Kidney glomerular epithelial cell (primary cell): ENCODE measurements around the gene GAS7.

Experiments used
- DNase-seq: peaks from one replicate; lab custom pipeline; 2025; lab: John Stamatoyannopoulos, UW

GAS7 gene

DNA sequence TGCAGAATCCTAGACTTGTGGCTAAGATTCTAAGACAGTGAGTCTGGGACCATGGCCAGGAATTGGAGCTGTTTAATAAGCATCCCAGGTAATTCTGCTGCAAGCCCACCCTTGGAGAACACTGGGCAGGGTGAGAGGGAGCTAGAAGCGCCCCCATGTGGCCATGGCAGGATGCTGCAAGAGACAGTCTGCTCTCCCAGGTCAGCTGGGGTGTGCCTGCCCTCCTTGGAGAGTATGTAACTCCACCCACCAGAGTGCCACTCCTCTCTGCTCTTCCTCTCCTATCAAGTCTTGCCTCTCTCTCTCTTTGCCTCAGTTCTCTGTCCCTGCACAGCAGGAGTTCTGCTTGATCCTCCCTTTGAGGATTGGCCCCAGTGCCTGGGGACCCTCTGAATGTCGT, 308.3 kb downstream of the GAS7 start:
- no peak for DNase-seq

- DNase-seq, result no peak
Measured at GRCh38 chr17:9887508-9887907, 310.9 kb downstream of the GAS7 start.

- DNase-seq, result no peak
Measured at GRCh38 chr17:9886141-9886930, 312.1 kb downstream of the GAS7 start.

DNA sequence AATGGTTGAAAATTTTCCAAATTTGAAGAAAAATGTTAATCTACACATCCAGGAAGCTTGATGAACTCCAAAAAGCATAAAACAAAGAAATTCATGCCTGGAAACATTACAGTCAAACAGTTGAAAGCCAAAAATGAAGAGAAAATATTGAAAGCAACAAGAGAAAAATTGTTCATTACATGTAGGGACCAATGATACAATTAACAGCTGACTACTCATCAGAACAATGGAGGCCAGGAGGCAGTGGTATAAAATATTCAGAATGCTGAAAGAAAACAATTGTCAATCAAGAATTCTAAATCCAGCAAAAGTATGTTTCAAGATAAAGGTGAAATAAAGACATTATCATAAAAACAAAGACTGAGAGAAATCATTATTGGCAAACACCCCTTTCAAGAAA, 315.0 kb downstream of the GAS7 start:
- DNase-seq, result no peak

- peak; percentile 39 for DNase-seq
Measured at GRCh38 chr17:9880582-9880999, 317.8 kb downstream of the GAS7 start.

- no peak for DNase-seq
Measured at GRCh38 chr17:9878786-9879525, 319.4 kb downstream of the GAS7 start.

- DNase-seq, result no peak
Measured at GRCh38 chr17:9878356-9878755, 320.1 kb downstream of the GAS7 start.

DNA sequence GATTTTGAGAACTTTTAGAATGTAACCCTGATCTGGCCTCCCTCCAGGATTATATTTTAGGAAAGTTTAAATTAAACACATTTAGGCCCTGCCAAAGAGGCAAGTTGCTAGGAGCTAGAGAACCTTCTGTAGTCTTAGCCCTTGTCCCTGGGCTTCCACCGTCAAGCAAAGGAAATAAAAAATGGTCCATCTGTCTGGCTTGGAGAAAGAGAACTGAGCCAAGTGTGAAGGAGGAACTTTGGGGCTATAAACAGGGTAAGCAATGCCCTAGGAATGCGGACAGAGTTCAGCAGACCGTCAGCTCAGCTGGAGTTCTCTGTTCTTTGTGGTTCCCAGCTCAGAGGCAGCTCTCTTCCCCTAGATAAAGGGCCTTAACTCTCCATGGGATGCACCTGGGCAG, 323.0 kb downstream of the GAS7 start:
- no peak for DNase-seq

DNA sequence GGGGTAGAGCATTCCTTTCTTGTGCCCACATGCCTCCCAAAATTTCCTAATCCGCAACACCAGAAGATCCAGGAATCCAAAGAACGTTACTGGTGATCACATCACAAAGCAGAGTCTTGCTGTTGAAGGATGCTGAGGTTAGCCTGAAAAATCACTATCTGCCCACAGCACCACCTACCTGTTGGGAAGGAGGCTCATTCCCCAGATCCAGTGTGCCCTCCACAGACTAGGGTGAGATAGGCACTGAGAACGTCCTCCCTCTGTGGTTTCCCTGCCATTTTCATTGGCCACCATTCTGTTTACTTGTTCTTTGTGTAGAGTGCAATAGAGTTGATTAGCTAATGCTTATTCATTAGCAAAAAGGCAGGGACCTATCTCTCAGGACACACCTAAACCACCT, 323.7 kb downstream of the GAS7 start:
- DNase-seq, result no peak

DNA sequence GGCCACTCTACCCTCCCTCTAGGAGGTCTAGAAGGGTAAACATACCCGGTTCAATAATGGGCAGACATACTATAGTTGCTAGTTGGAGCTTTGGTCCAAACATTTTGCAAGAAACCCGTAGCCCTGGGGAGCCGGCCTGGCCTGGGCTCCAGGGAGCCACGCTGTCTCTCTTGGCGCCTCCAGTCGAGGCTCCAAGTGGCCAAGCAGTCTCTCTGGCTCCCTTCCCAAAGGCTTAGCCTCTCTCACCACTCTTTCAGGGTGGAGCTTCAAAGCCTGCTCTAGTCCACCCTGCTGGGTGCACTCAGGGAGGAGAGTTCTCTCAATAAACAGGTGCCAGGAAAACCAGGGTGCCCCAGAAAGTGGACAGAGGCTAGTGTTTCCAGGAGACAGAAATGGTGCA, 325.6 kb downstream of the GAS7 start:
- no peak for DNase-seq

- DNase-seq, result no peak
Measured at GRCh38 chr17:9868552-9868951, 329.9 kb downstream of the GAS7 start.

DNA sequence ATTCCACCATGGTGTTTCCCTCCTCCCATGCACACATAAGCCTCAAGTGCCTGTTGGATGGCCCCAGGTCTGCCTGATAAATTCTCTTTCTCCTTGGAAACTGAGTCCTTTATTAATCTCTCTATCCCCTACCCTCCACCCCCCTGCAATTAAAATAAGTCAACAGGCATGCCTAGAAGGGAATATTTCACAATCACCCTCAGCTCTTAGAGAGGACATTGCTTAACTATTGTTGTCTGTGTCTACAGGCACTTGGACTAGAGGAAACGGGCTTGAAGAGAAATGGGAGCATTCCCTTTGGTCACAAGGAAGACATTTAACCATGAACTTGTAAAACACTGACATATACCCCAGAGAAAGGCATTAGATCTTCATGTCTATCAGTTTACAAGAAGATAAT, 332.8 kb downstream of the GAS7 start:
- no peak for DNase-seq

GRCh38 chr17:9862949-9863348, 335.5 kb downstream of the GAS7 start:
- no peak for DNase-seq

- DNase-seq, result no peak
Measured at GRCh38 chr17:9862220-9862619, 336.2 kb downstream of the GAS7 start.

GRCh38 chr17:9860851-9861250, 337.6 kb downstream of the GAS7 start:
- DNase-seq, result no peak
